Ovary (tissue), 3 donors: ENCODE measurements around the gene CELA3A.
"Not testable (repeated sequence)": the region's sequence is repeated elsewhere in the genome, so short reads cannot be mapped to it uniquely, and the experiment has no call there.

ENCODE experiments used
- EP300 ChIP-seq: sonication (generic); formaldehyde crosslinking; IDR thresholded peaks from one replicate; pipeline ENCODE4 v1.6.1; 2017; ENCODE audit warnings: antibody characterized with exemption
- POLR2A ChIP-seq: fragments of 450-650 bp; IDR thresholded peaks from one replicate; pipeline ENCODE4 v1.6.1; 2017; ENCODE audit warnings: antibody characterized with exemption, mild to moderate bottlenecking, moderate library complexity
- TF ChIP-seq, protein P1 (sequence below), 3 donors: fragments of 450-650 bp in 2 of 3; fragments of 200-600 bp in 1 of 3; IDR thresholded peaks; one replicate each; pipeline versions ENCODE4 v1.5.1 to v1.8.0; 2016 to 2022; ENCODE audit warnings: antibody characterized with exemption in 3 of 3, mild to moderate bottlenecking in 1 of 3
- donor health status: DM: no; HTN: no; CAD: no.

DNA sequence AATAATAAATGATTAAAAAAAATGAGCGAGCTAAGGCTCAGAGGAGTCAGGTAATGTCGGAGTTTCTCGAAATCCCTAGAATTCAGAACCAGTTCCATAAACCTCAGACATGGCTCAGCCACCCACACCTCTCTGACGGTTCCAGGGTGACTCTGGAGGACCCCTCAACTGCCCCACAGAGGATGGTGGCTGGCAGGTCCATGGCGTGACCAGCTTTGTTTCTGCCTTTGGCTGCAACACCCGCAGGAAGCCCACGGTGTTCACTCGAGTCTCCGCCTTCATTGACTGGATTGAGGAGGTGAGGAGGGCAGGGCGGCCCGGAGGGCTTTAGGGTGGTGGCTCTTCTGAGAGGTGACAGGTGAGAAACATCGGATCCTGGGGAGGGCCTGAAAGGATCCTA is 15.1 kb upstream of the CELA3A start:
- TF ChIP-seq, protein P1, sequence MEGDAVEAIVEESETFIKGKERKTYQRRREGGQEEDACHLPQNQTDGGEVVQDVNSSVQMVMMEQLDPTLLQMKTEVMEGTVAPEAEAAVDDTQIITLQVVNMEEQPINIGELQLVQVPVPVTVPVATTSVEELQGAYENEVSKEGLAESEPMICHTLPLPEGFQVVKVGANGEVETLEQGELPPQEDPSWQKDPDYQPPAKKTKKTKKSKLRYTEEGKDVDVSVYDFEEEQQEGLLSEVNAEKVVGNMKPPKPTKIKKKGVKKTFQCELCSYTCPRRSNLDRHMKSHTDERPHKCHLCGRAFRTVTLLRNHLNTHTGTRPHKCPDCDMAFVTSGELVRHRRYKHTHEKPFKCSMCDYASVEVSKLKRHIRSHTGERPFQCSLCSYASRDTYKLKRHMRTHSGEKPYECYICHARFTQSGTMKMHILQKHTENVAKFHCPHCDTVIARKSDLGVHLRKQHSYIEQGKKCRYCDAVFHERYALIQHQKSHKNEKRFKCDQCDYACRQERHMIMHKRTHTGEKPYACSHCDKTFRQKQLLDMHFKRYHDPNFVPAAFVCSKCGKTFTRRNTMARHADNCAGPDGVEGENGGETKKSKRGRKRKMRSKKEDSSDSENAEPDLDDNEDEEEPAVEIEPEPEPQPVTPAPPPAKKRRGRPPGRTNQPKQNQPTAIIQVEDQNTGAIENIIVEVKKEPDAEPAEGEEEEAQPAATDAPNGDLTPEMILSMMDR (IDR thresholded peaks at IDR 0.05), result not testable (repeated sequence)
- not testable (repeated sequence) for TF ChIP-seq POLR2A, EP300
